Measurements from ENCODE around the gene STAT4. TPM values are rescaled to one million over a fixed set of nuclear protein-coding genes. Genes with fewer than 3 reads are reported as not detected.

The STAT4 gene
- total RNA-seq, 1 donor from 2014 or later = 1.6 TPM

GRCh38 chr2:190994148-190994547, 156.6 kb downstream of the STAT4 start:
- peaks cover 15% of the 10 kb centered on the region for H3K4me1 Mint-ChIP-seq (ENCODE audit: low read depth, unreplicated experiment)
- H3K9me3 Mint-ChIP-seq (ENCODE audit: unreplicated experiment) = peaks cover 1% of the 10 kb centered on the region
- Histone ChIP-seq H2AFZ (ENCODE audit: low read depth, low read length) (no peak overlapping the region), H3K27me3 (ENCODE audit: insufficient read depth, low read length) (no peaks in the 10 kb centered on the region), H3K36me3 (ENCODE audit: insufficient read depth, low read length) (peaks cover 51% of the 10 kb centered on the region), H3K9ac (ENCODE audit: low read length) (no peak overlapping the region), H4K20me1 (ENCODE audit: insufficient read depth, low read length) (no peaks in the 10 kb centered on the region), H3K4me3 (ENCODE audit: insufficient read depth, low read depth, low read length) (no peak overlapping the region), H3K4me1 (ENCODE audit: insufficient read depth, low read length) (no peaks in the 10 kb centered on the region), H3K4me2 (ENCODE audit: low read length) (no peak overlapping the region), H3K9me3 (ENCODE audit: insufficient read depth, low read depth, low read length) (no peaks in the 10 kb centered on the region), H3K79me2 (ENCODE audit: insufficient read depth, low read length) (no peaks in the 10 kb centered on the region), H3K27ac (ENCODE audit: low read depth, low read length) (no peak overlapping the region)
- H3K27me3 Mint-ChIP-seq (ENCODE audit: low read depth, unreplicated experiment) = no peaks in the 10 kb centered on the region
- peak overlapping the region; percentile 93 for H3K27ac Mint-ChIP-seq (ENCODE audit: unreplicated experiment)
- FAIRE-seq (no peak), DNase-seq (ENCODE audit: low read depth) (no peak)
- TF ChIP-seq CTCF (IDR thresholded peaks at IDR 0.05; ENCODE audit: insufficient read depth, low read depth, low read length) = no peak
- TF ChIP-seq EZH2 (IDR thresholded peaks at IDR 0.05; ENCODE audit: insufficient read depth, low read length) = no peak
- peaks cover 48% of the 10 kb centered on the region for H3K36me3 Mint-ChIP-seq (ENCODE audit: low read depth, unreplicated experiment)
- no peak overlapping the region for H3K4me3 Mint-ChIP-seq (ENCODE audit: unreplicated experiment)

DNA sequence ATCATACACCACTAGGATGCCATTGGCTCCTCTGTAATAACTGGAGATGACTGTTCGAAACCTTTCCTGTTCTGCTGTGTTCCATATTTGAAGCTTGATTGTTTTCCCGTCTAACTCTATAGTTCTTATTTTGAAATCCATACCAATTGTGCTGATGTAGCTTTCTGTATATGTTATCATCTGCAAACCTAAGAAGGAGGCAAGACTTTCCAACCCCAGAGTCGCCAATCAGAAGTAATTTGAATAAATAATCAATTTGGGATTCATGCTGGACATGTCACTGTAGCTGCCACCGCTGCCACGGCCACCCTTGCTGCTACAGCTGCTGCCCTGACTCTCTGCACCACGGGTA, 157.5 kb downstream of the STAT4 start:
- H3K27me3 ChIP-seq (ENCODE audit: insufficient read depth, low read length) = no peaks in the 10 kb centered on the region
- Mint-ChIP-seq H3K4me1 (ENCODE audit: low read depth, unreplicated experiment) (peaks cover 17% of the 10 kb centered on the region), H3K4me3 (ENCODE audit: unreplicated experiment) (no peak overlapping the region), H3K36me3 (ENCODE audit: low read depth, unreplicated experiment) (peaks cover 47% of the 10 kb centered on the region), H3K27ac (ENCODE audit: unreplicated experiment) (peak overlapping the region; percentile 93), H3K9me3 (ENCODE audit: unreplicated experiment) (peaks cover 1% of the 10 kb centered on the region), H3K27me3 (ENCODE audit: low read depth, unreplicated experiment) (no peaks in the 10 kb centered on the region)
- H3K9me3 ChIP-seq (ENCODE audit: insufficient read depth, low read depth, low read length) = no peaks in the 10 kb centered on the region
- DNase-seq (ENCODE audit: low read depth) (no peak), FAIRE-seq (no peak)
- H3K36me3 ChIP-seq (ENCODE audit: insufficient read depth, low read length) = peaks cover 51% of the 10 kb centered on the region
- no peak overlapping the region for H3K4me2 ChIP-seq (ENCODE audit: low read length)
- TF ChIP-seq CTCF (IDR thresholded peaks at IDR 0.05; ENCODE audit: insufficient read depth, low read depth, low read length) (no peak), EZH2 (IDR thresholded peaks at IDR 0.05; ENCODE audit: insufficient read depth, low read length) (no peak)
- H3K4me1 ChIP-seq (ENCODE audit: insufficient read depth, low read length) = no peaks in the 10 kb centered on the region
- no peak overlapping the region for H3K9ac ChIP-seq (ENCODE audit: low read length)
- H4K20me1 ChIP-seq (ENCODE audit: insufficient read depth, low read length) = no peaks in the 10 kb centered on the region
- H3K27ac ChIP-seq (ENCODE audit: low read depth, low read length) = no peak overlapping the region
- H2AFZ ChIP-seq (ENCODE audit: low read depth, low read length) = no peak overlapping the region
- H3K4me3 ChIP-seq (ENCODE audit: insufficient read depth, low read depth, low read length) = no peak overlapping the region
- no peaks in the 10 kb centered on the region for H3K79me2 ChIP-seq (ENCODE audit: insufficient read depth, low read length)

- Histone ChIP-seq H3K36me3 (ENCODE audit: insufficient read depth, low read length) (peaks cover 52% of the 10 kb centered on the region), H3K4me2 (ENCODE audit: low read length) (no peak overlapping the region), H3K27me3 (ENCODE audit: insufficient read depth, low read length) (no peaks in the 10 kb centered on the region), H3K27ac (ENCODE audit: low read depth, low read length) (no peak overlapping the region), H3K9ac (ENCODE audit: low read length) (no peak overlapping the region), H2AFZ (ENCODE audit: low read depth, low read length) (no peak overlapping the region), H3K4me3 (ENCODE audit: insufficient read depth, low read depth, low read length) (no peak overlapping the region), H3K9me3 (ENCODE audit: insufficient read depth, low read depth, low read length) (no peaks in the 10 kb centered on the region), H3K79me2 (ENCODE audit: insufficient read depth, low read length) (no peaks in the 10 kb centered on the region), H4K20me1 (ENCODE audit: insufficient read depth, low read length) (no peaks in the 10 kb centered on the region), H3K4me1 (ENCODE audit: insufficient read depth, low read length) (peaks cover 3% of the 10 kb centered on the region)
- H3K36me3 Mint-ChIP-seq (ENCODE audit: low read depth, unreplicated experiment) = peaks cover 44% of the 10 kb centered on the region
- TF ChIP-seq EZH2 (IDR thresholded peaks at IDR 0.05; ENCODE audit: insufficient read depth, low read length) (no peak), CTCF (IDR thresholded peaks at IDR 0.05; ENCODE audit: insufficient read depth, low read depth, low read length) (no peak)
- H3K9me3 Mint-ChIP-seq (ENCODE audit: unreplicated experiment) = no peaks in the 10 kb centered on the region
- H3K4me1 Mint-ChIP-seq (ENCODE audit: low read depth, unreplicated experiment) = peaks cover 22% of the 10 kb centered on the region
- no peak overlapping the region for H3K4me3 Mint-ChIP-seq (ENCODE audit: unreplicated experiment)
- no peak for FAIRE-seq
- peak overlapping the region; percentile 14 for H3K27ac Mint-ChIP-seq (ENCODE audit: unreplicated experiment)
- H3K27me3 Mint-ChIP-seq (ENCODE audit: low read depth, unreplicated experiment) = no peaks in the 10 kb centered on the region
- no peak for DNase-seq (ENCODE audit: low read depth)
Observed at GRCh38 chr2:190990132-190990531, 160.7 kb downstream of the STAT4 start.
